ENCODE data around the gene DOK5. TPM values are rescaled to one million over a fixed set of nuclear protein-coding genes. Genes with fewer than 3 reads are reported as not detected.
"Not testable (repeated sequence)": the region's sequence is repeated elsewhere in the genome, so short reads cannot be mapped to it uniquely, and the experiment has no call there.

Gene DOK5
- total and polyA plus RNA-seq, 12 donors, result 0.29 to 2.0 (median 1.2) TPM; not detected in 1

DNA sequence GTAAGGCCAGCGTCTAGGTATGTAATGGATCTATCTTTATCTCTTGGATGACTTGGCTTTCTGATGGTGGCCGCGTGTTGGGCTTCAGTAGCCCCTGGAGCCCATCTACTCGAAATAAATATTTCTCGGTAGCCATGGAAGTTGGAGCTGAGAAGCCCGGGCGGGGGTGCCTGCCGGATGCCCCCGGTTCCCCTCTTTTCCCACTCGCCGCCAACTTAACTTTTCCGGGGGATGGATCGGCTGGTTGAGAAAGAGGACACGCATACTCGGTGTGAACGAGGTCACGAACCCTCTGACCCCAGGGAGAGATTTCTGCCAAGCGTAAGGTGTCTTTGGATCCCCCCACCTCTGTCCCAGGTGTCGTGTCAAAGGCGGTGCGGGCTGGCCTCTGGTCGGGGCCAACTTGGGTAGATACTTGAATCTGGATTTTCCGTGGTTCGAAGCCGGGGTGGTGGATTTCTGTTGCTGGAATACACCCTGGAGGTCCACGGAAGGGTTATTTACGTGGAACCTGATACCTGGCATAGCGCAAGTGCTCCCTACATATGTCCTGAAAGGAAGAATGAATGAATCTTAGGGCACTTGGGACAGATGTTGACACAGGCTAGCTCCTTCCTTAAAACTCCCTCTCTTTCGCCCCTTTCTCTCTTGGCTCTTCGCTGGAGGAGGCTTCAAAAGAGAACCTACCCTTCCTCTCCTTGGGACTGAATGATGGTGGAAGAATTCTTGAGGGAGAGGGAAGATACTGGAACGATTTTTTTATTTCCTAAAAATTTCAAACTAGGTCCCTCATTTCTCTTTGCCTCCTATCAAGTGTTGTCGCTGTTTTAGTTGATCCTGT lies 996 bp downstream of the DOK5 start:
- TF ChIP-seq POLR2A (IDR thresholded peaks at IDR 0.05), result no peak
- no peaks in the 10 kb centered on the region for H3K9me3 ChIP-seq (replicated peaks in 1 of 3)
- H3K27ac ChIP-seq, result no peak overlapping the region
- H3K36me3 ChIP-seq (replicated peaks in 1 of 2), result no peaks in the 10 kb centered on the region
- H3K4me1 ChIP-seq (replicated peaks in 1 of 2), result peaks cover 0 to 9% of the 10 kb centered on the region in 2 donors
- peaks cover 30% of the 10 kb centered on the region for H3K27me3 ChIP-seq
- WGBS, 4 donors, result 6 to 13% (median 6%) methylated on average over 14 to 32 of the region's 32 CpGs
- intact Hi-C loops (cut with DNase I), result no loop called here
- no peak for DNase-seq
- H3K4me3 ChIP-seq, result peak overlapping the region in 1 of 4 donors; percentile 52

DNA sequence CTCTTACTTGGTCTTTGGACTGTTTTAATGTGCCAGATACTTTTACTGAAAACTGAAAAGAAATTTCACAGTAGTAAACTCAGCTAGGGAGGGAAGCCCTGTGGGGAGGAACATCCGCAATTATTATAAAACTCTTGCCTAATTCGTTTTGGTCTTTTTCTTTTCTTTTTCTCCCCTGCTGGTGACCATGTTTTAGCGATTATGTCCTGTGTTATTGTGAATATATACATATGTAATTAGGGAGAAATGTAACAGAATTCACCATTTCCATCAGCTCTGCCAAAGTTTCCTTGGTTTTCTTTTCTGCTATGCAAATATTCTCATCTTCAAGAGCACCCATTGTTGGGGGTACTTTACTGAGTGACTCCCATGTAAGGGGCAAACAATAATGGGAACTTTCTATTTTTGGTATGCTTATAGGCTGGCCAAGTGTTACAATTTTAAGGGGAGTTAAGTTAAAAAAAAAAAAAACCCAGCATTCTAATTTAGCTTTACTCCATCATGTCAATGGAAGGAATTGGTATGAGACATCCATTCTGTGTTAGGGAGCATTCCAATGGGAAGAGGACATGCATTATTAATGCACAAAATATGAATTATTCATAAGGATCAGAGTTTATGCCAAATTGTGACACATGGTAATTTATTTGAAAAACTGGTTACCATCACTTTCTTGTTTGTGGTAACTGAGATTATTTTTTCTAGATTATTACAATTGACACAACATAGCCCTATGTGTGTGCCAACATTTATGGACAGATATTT lies 2.0 kb downstream of the DOK5 start:
- Histone ChIP-seq H3K9me3 (replicated peaks in 1 of 3) (no peaks in the 10 kb centered on the region), H3K27me3 (peaks cover 30% of the 10 kb centered on the region), H3K4me1 (replicated peaks in 1 of 2) (peaks cover 0 to 9% of the 10 kb centered on the region in 2 donors), H3K27ac (no peak overlapping the region), H3K4me3 (no peak overlapping the region), H3K36me3 (replicated peaks in 1 of 2) (no peaks in the 10 kb centered on the region)
- DNase-seq, result no peak
- TF ChIP-seq, protein P1, sequence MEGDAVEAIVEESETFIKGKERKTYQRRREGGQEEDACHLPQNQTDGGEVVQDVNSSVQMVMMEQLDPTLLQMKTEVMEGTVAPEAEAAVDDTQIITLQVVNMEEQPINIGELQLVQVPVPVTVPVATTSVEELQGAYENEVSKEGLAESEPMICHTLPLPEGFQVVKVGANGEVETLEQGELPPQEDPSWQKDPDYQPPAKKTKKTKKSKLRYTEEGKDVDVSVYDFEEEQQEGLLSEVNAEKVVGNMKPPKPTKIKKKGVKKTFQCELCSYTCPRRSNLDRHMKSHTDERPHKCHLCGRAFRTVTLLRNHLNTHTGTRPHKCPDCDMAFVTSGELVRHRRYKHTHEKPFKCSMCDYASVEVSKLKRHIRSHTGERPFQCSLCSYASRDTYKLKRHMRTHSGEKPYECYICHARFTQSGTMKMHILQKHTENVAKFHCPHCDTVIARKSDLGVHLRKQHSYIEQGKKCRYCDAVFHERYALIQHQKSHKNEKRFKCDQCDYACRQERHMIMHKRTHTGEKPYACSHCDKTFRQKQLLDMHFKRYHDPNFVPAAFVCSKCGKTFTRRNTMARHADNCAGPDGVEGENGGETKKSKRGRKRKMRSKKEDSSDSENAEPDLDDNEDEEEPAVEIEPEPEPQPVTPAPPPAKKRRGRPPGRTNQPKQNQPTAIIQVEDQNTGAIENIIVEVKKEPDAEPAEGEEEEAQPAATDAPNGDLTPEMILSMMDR (IDR thresholded peaks at IDR 0.05), result no peak
- TF ChIP-seq POLR2A (IDR thresholded peaks at IDR 0.05), result no peak
- intact Hi-C loops (cut with DNase I), result no loop called here
- 15 to 29% (median 26%) methylated on average over 3 of the region's 3 CpGs for WGBS, 4 donors

DNA sequence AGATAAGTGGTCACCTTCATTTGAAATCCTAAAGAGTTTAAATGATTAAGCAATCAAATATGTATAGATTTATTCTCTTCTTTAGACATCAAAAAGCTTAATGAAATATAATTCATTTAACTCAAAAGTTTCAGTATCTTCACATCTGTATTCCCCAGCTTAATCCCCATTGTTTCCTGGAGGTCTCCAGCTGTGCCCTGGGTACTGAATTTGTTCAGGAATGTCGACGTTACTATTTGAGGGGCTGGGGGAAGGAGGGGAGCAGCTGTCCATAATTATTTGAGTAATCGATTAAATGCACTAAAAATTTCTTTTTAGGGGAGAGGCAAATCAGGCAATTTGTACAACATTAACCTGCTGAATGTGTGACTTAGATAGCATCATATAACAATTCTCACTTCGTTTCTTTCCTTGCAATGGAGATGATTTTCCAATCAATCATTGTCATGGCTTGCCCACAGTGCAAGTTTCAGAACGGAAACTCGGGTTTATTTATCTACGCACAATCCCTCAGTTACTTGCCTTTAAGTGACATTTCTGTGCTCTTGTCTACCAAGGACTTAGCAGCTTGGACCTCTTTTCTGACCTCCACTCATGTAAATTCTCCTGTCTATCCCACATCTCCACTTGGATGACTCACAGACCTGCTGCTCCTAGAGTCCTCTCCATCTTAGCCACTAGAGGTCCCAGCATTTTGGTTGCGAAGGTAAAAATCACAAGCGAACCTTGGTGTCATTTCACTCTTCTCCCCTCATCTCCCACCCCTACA lies 3.9 kb downstream of the DOK5 start:
- peaks cover 30% of the 10 kb centered on the region for H3K27me3 ChIP-seq
- H3K9me3 ChIP-seq (replicated peaks in 1 of 3), result no peaks in the 10 kb centered on the region
- no peaks in the 10 kb centered on the region for H3K36me3 ChIP-seq (replicated peaks in 1 of 2)
- intact Hi-C loops (cut with DNase I), result no loop called here
- peaks cover 0 to 9% of the 10 kb centered on the region in 2 donors for H3K4me1 ChIP-seq (replicated peaks in 1 of 2)
- TF ChIP-seq POLR2A (IDR thresholded peaks at IDR 0.05), result no peak
- TF ChIP-seq, protein P1 (IDR thresholded peaks at IDR 0.05), result peak in 1 of 6 experiments; percentile 12
- no peak overlapping the region for H3K4me3 ChIP-seq
- DNase-seq, result no peak
- WGBS, 4 donors, result 52 to 67% (median 54%) methylated on average over 9 of the region's 9 CpGs
- no peak overlapping the region for H3K27ac ChIP-seq

DNA sequence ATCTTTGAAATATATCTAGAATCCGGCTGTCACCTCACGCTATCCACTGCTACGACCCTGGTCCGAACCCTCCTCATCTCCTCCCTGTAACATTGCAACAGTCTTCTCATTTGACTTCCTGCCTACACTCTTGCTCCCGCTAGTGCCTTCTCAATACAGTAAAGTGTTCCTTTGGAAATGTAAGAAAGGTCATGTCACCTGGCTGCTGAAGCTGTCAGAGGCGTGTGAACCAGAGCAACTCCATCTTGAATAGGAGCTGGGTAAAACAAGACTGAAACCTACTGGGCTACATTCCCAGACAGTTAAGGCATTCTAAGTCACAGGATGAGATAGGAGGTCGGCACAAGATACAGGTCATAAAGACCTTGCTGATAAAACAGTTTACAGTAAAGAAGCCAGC lies 4.5 kb downstream of the DOK5 start:
- H3K4me3 ChIP-seq; H3K36me3 ChIP-seq (replicated peaks in 1 of 2): not testable (repeated sequence)

DNA sequence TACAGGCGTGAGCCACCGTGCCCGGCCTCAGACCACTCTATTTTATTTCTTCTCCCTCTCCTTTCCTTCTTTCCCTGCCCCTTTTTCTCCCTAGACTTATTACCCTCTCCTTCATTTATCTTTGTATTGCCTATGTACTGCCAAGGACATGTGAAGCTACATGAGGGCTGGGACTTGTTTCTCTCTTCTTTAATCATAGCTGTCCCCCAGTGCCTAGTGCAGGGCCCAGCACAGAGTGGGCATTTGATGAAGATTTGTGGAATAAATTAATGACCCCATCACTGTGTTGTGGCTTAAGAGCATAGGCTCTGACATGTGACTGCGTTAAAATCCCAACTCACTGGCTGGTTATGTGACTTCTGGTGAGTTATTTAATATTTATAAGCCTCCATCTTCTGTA lies 6.0 kb downstream of the DOK5 start:
- Histone ChIP-seq H3K9me3 (replicated peaks in 1 of 3) (no peaks in the 10 kb centered on the region), H3K4me3 (no peak overlapping the region), H3K27ac (no peak overlapping the region), H3K4me1 (replicated peaks in 1 of 2) (no peaks in the 10 kb centered on the region), H3K36me3 (replicated peaks in 1 of 2) (no peaks in the 10 kb centered on the region), H3K27me3 (peaks cover 21% of the 10 kb centered on the region)
- no peak for DNase-seq
- 86 to 96% (median 88%) methylated on average over 4 of the region's 4 CpGs for WGBS, 4 donors
- TF ChIP-seq, protein P1 (IDR thresholded peaks at IDR 0.05), result no peak
- TF ChIP-seq POLR2A (IDR thresholded peaks at IDR 0.05), result no peak
- intact Hi-C loops (cut with DNase I), result no loop called here

More for the DNA sequence above, 4.5 kb downstream of the DOK5 start:
- intact Hi-C loops (cut with DNase I); H3K4me1 ChIP-seq (replicated peaks in 1 of 2); H3K9me3 ChIP-seq (replicated peaks in 1 of 3); H3K27ac ChIP-seq; DNase-seq: not testable (repeated sequence)
- WGBS, 4 donors, result 71 to 83% (median 79%) methylated on average over 7 of the region's 7 CpGs
- peaks cover 30% of the 10 kb centered on the region for H3K27me3 ChIP-seq

All from adrenal gland (tissue), 12 donors.